NCI-H2107 (cell line): ENCODE data around the gene ADGRB3.
"Not testable (repeated sequence)": the region's sequence is repeated elsewhere in the genome, so short reads cannot be mapped to it uniquely, and the experiment has no call there.

Experiments used
- DNase-seq: peaks from one replicate; lab custom pipeline; 2025; lab: John Stamatoyannopoulos, UW

ADGRB3 gene

DNA sequence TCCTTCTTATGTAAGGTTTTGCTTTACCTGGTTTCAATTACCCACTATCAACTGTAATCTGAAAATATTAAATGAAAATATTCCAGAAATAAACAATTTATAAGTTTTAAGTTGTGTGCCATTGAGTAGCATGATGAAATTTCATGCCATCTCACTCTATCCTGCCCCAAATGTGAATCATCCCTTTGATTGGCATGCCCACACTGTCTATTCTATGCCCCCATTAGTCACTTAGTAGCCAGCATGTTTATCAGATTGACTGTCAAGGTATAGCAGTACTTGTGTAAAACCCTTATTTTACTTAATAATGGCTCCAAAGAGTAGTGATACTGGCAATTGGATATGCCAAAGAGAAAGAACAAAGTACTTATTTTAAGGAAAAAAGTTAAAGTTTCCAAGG lies 403.8 kb downstream of the ADGRB3 start:
- DNase-seq, result no peak

DNA sequence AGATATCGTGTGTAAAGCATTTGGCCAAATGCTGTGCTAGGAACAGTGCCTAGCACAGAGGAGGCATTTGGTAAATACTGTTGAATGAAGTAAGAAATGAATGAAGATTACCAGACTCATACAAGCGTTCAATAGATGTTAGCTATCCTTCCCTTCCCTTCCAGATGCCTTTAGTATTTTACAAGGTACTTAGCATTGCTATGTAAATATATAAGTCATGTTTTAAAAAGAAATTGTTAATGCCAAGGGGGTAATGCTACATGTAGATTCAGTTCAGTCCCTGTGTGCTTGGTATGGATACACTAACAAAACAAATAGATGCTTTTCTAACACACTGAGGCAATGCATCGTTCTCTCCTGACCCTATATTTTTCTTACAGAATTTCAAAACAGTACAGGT lies 407.2 kb downstream of the ADGRB3 start:
- DNase-seq, result no peak

- no peak for DNase-seq
Observed at GRCh38 chr6:69044534-69044933, 409.5 kb downstream of the ADGRB3 start.

DNA sequence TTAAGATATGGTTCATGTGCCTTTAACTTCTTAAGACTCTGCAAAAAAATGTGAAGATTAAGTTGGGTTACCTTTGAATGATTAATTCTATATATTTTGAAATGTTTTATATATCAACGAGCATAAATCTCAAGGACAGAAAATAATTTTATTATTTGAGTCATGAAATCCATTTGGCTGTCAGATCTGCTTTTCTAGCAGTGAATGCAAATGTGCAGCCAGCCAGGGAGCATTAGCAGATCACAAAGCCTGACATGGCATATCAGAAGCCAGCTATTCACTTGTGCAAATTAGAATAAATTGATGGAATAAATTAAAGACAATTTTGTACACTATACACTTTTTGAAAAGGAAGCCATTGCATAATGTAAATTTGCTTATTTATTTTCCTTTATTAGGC lies 424.3 kb downstream of the ADGRB3 start:
- no peak for DNase-seq

GRCh38 chr6:69061066-69061465 lies 426.0 kb downstream of the ADGRB3 start:
- no peak for DNase-seq

DNA sequence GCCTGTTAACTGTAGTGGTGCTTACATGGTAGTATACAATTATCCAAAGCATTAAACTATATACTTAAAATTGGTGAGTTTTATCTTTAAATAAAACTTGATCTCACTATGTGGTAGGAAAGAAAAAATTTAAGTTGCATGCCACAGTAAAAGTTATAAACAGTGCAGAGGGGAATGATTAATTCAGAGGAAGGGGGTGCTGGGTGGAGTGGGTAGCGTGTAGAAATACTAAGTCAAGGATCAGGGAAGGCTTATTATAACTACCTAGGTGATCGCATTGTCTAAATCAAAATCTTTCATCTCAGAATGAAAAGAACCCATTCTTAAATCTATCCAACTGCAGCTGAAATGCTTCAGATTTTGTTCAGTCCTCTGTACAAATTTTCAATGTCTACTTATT lies 428.3 kb downstream of the ADGRB3 start:
- no peak for DNase-seq

- no peak for DNase-seq
Observed at GRCh38 chr6:69064226-69064625, 429.1 kb downstream of the ADGRB3 start.

GRCh38 chr6:69069881-69070280 lies 434.8 kb downstream of the ADGRB3 start:
- DNase-seq, result no peak

GRCh38 chr6:69072796-69073195 lies 437.7 kb downstream of the ADGRB3 start:
- no peak for DNase-seq

DNA sequence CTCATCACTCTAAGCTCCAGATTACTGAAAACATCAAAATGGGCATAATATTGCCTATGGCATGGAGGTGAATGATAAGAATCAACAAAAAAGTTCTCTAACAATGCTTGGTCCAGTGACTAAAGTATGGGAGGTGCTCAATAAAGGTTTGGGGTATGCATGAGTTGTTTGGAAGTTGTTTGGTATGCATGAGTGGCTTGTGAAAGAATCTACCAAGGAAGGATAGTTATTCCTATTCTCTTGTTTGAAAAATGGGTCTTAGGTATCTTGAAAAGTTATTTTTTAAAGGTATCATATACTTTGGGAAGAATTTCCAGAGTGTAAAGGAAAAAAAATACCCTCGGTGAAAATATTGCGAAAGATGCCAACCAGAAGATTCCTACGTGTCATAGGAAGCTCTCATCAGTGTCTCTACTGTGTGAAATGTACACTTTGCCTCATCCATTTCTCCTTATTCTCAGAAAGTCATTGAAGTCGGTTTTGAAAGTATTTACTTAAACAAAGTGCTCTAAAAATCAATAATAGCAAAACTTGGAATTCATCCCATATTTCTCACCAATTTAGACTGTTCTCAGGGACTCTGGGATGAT lies 449.8 kb downstream of the ADGRB3 start:
- DNase-seq, result no peak

DNA sequence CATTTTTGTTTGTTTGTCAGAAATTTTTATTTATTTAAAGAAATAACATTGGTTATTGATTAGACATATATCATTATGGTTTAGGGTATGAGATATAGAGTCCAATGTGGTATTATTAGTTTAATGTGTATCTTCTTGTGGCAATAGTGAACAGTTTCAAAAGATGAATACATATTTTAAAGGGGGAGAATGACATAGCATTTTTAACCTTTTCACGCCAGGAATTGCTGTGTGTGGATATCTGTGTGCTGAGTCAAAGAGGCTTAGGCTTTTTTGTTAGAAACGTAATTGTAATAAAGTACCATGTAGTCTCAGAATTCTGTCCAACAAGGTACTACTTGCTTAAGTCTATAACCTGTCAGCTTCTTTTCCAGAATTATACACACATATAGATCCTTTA lies 451.6 kb downstream of the ADGRB3 start:
- no peak for DNase-seq

DNA sequence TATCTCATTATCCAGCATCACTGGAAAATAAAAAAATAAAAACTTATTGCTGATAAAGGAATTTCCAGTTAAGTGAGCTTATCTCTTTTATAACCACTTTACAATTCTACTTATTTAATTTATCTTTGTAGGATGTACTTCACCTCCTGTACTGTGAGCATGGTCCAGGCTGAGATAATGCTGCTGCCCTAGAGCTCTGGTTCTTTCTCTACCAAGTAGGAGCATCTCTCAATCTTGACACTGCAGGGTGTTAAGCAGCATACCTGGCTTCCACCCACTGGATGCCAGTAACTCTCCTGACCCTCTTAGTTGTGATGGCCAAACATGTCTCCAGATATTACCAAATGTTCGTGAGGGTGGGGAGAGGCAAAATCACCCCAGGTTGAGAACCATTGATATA lies 454.5 kb downstream of the ADGRB3 start:
- DNase-seq, result no peak

DNA sequence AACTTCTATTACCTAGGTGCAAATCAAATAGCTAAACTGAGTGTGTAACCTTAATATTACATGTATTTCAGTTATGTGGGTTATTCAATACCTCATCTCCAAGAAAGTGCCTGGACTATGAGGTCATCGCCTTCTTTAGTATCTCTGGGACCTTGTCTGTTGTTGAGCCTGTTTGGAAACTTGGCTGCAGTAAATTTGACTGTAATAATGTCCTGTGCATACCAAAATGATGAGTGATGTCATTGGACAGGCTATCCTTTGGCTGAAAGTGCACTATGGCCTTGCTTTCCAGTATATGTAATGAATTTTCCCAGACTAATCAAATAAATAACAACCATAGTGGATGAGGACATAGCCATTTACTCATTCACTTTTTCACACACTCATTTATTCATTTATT lies 455.1 kb downstream of the ADGRB3 start:
- no peak for DNase-seq

DNA sequence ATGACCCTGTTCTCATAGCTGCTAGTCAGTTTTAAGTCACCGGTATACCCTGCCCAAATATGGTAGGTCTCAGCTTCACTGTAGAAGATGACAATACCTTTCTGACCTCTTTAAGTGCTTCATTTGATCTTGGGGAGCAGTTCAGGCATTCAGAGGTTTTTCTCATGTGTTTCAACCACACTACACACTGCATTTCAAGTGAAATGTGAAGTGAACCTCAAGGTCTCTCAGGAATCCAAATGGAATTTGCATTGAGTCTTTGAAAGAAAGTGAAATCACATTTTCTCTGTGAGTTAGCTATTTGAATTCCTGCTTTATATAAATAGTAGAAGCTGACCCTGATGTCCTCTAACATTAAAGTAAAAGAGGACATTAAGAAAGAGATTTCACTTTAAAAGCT lies 461.6 kb downstream of the ADGRB3 start:
- DNase-seq, result no peak

DNA sequence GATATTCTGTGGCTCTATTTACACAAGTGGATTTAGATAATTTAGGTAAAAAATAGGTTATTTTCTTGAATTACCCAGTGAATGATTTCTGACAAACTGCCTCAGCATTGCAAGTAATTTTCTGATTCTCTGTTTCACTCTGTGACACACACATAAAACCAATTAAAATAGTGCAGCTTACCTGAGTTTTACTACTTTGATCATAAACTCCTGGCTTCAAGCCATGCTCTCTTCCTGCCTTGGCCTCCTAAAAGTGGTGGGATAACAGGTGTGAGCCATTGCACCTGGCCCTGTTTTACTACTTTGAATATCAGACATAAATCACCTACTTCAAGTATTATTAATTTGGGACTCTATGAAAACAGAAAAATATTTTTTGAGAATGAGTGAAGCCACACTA lies 462.9 kb downstream of the ADGRB3 start:
- no peak for DNase-seq

DNA sequence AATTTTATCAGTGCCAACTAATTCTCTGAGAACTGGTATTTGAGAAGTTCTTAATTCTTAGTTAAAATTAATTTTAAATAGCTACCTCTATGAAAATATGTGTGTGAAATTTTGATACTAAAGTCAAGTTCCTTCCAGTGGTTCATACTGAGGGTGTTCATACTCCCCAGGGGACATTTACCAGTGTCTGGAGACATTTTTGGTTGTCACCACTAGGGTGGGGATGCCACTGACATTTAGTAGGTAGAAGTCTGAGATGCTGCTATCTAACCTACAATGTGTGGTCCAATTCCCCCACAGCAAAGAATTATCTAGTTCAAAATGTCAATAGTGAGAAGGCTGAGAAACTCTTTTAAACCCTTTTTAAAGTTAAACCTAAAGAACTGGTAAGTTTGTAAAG lies 463.8 kb downstream of the ADGRB3 start:
- DNase-seq, result no peak

GRCh38 chr6:69100772-69101171 lies 465.7 kb downstream of the ADGRB3 start:
- DNase-seq, result no peak

- DNase-seq, result no peak
Observed at GRCh38 chr6:69102416-69102815, 467.3 kb downstream of the ADGRB3 start.

GRCh38 chr6:69105288-69105687 lies 470.2 kb downstream of the ADGRB3 start:
- DNase-seq, result no peak

DNA sequence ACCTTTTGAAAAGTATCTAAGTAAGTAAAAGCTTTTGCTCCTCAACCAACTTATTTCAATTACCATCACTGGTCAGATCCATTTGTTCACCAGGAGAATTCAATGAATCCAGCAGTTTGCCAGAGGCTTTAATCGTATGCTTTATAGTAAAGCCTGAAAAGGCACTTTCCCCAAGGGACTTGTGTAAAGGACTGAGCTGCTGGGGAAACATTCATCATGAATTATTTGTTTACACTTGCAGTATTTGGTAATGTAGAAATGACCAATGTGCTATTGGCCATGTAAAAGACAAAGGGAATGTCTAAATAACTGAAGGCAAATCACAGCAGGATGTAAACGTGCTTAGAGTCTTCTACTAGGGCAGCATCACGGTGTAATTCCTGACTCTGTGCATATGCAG lies 471.4 kb downstream of the ADGRB3 start:
- no peak for DNase-seq

- DNase-seq, result no peak
Observed at GRCh38 chr6:69111301-69111700, 476.2 kb downstream of the ADGRB3 start.

DNA sequence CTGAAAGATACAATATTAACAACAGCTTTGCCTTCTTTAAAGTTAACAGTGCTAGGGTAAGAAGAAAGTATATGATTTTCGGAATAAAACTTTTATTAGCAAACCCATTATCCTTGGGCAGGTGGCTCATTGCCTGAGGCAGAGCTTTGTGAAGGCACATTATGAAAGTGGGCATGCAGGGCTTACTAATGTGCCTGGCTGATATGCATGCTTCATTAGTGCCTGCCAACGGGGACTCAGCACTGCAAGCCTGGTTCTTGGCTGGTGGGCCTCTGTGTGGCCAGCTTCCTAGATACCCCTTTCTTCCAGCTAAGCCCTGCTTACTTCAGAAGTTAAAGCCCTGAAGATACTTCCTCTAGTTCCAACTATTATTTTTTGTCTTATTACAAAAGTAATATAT lies 481.6 kb downstream of the ADGRB3 start:
- DNase-seq, result no peak

GRCh38 chr6:69121461-69122406 lies 486.7 kb downstream of the ADGRB3 start:
- DNase-seq, result not testable (repeated sequence)

DNA sequence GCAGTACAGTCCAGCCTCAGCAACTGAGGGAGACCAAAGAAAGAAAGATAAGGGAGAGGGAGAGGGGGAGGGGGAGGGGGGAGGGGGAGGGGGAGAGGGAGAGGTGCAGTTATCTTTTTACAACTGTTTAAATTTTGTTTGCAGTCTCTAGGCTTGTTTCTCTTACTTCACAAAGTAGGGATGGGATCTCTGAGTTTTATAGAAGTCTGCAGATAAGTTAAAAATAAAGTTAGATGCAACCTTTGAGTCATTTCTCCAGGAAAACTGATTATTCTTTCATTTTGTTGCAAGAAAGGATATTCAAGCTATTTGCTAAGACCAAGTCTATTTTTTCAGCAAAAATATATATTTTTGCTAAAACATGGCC lies 487.3 kb downstream of the ADGRB3 start:
- DNase-seq, result no peak
